Activated CD4-positive, alpha-beta T cell treated with anti-CD3 and anti-CD28 coated beads, Interleukin-2, amount 50 U/mL, for 24 hours (primary cell): ENCODE data around the gene TMEM221.
"Not testable (repeated sequence)": the region's sequence is repeated elsewhere in the genome, so short reads cannot be mapped to it uniquely, and the experiment has no call there.

Experiments used
- DNase-seq, 2 donors: peaks; one replicate each; pipeline ENCODE4 v3.0.0-alpha.2; 2020; ENCODE audit warnings: low read depth in 1 of 2, low spot score in 1 of 2

The TMEM221 gene

DNA sequence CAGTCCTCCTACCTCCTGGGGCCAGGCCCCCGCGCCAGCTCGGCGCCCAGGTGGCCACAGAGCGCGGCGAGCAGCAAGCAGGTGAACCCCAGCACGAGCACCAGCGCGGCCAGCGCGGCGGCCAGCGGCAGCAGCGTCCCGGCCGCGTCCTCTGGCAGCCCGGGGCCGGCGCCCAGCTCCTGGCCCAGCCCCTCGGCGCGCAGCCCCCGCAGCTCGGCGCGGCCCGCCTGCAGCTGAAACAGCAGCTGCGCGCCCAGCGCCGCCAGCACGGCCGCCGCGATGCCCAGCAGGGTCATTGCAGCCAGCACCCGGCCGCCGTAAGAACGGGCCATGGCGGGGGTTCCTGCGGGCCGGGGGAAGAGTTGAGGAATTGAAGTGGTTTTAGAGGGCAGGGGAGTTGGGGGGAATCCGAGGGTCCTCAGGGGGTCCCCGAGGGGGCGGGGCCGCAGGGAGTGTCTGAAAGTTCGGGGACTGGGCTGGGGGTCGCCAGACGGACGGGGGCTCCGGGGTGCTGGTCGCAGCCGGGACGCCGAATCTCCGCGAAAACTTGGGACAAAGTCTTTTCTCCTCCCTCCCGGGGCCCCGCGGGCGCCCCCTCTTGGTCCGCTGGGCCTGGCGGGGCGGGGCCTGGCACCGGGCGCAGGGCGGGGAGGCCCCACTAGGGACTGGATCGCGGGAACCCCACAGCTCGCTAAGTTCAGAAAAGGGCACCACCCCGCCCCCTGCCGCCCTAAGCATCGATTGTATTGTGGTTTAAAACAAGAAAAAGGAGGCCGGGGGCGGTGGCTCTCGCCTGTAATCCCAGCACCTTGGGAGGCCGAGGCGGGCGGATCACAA is at the start of gene TMEM221:
TSS of gene TMEM221 (minus strand) at position 538 of the 837 bp plus-strand sequence. CDS start at position 332, 206 bp downstream.
- no peak for DNase-seq

GRCh38 chr19:17497149-17497798 is 48.8 kb upstream of the TMEM221 start:
- DNase-seq, result no peak

- DNase-seq, result peak; percentile 65 to 70
These were observed 48.0 kb upstream of the TMEM221 start for GRCh38 chr19:17496337-17496997.

DNA sequence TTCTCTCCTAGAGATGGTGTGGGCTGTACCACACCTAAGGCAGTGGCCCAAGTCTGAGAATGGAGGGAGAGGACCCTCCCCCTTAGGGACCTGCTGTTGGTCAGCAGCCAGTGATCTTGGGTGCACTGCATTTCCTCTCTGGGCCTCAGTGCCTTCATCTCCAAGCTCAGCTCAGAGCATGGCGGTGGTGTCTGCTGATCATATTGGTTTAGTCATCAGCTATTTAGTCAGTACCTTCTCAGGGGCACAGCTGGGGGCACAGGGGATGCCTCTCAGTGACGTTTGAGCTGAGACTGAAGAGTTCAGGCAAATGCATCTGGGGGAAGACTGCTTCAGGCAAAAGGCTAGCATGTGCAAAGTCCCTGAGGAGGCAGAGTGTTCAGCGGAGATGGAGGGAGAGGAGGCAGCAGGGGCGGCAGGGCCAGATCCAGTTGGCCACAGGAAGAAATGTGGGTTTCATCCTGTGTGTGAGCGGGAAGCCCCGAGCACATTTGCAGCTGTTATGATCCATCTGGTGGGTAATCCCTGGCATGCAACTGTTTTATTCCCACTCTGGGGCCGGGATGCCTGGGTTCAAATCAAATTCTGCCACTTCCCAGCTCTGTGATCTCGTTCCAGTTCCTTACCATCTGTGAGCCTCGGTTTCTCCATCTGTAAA is 47.3 kb upstream of the TMEM221 start:
- DNase-seq, result no peak

DNA sequence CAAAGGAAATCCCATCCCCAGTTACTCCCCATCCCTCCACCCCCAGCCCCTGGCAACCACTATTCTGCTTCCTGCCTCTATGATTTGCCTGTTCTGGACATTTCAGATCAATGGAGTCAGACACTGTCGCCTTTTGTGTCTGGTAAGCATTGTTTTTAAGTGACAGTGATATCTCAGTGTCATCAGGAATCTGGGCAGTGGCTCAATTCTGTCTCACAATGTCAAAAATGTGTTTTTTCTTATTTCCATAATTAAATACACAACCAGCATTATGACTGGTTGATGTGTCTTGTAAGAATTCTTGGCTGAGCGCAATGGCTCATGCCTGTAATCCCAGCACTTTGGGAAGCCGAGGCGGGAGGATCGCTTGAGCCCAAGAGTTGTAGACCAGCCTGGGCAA is 42.8 kb upstream of the TMEM221 start:
- no peak for DNase-seq

GRCh38 chr19:17490411-17490810 is 41.9 kb upstream of the TMEM221 start:
- DNase-seq, result no peak

- DNase-seq, result no peak
These were observed 41.0 kb upstream of the TMEM221 start for GRCh38 chr19:17489392-17490030.

DNA sequence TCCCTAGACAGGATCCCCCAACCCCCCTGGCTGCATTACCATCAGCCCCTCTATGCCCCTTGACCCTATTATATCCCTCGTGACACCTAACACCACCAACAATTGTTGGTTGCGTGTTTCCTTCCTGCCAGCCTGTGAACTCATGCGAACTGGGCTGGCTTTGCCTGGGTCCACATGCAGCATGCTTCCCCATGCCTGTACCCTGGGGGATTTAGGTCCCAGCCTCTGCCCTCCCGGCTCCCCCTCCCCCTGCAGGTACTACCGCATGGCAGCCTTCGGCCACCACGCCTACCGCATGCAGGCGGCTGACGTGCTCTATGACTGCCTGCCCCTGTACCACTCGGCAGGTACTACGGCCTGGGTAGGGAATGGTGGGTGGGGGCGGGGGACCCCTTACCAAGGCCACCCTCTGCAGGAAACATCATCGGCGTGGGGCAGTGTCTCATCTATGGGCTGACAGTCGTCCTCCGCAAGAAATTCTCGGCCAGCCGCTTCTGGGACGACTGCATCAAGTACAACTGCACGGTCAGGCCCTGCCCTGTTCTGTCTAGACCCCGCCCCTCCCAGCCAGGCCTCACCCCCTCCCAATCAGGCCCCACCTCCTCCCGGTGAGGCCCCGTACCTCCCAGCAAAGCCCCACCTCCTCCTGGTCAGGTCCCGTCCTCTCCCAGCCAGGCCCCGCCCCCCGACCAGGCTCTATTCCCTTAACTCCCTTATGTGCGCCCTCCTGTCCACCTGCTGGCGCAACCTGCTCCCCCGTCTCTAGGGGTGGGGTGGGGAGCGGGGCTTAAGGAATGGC is 40.3 kb upstream of the TMEM221 start:
- DNase-seq, result peak; percentile 42 to 64

DNA sequence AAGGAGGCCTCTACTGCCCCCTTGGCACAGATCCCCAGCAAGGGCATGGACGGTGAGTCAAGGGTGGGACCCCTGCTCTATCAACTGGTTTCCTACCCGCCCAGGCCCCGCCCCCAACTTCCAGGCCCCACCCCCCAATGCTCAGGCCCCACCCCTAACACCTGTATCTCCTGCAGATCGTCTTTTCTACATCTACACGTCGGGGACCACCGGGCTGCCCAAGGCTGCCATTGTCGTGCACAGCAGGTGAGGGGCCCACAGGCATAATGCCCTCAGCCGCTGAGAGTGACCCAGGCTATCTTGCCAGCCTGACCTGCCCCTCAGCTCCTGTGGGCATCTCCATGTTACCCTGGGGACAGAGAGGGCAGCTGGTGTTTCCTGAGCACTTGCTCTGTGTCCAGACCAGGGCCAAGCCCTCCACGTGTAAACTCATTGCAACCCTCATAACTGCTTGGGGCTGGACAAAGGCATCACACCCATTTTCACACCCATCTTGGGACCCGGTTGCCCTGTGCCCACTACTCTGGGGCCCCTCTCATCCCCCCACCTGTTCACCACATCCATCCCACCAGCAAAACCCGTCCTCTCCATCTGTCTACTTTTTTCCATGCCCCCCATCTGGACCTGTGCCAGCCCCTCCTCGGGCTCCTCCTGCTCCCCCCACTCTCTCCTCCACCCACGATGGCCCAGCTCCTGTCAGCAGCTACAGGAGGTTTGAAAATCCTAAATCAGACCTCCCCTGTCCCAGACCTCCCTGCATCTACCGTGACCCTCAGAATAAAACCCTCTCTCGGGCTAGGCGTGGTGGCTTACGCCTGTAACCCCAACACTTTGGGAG is 39.0 kb upstream of the TMEM221 start:
- no peak for DNase-seq

GRCh38 chr19:17486545-17487240 is 38.2 kb upstream of the TMEM221 start:
- DNase-seq, result no peak

- no peak for DNase-seq
These were observed 36.2 kb upstream of the TMEM221 start for GRCh38 chr19:17484520-17485185.

- no peak for DNase-seq
These were observed 35.1 kb upstream of the TMEM221 start for GRCh38 chr19:17483605-17484002.

DNA sequence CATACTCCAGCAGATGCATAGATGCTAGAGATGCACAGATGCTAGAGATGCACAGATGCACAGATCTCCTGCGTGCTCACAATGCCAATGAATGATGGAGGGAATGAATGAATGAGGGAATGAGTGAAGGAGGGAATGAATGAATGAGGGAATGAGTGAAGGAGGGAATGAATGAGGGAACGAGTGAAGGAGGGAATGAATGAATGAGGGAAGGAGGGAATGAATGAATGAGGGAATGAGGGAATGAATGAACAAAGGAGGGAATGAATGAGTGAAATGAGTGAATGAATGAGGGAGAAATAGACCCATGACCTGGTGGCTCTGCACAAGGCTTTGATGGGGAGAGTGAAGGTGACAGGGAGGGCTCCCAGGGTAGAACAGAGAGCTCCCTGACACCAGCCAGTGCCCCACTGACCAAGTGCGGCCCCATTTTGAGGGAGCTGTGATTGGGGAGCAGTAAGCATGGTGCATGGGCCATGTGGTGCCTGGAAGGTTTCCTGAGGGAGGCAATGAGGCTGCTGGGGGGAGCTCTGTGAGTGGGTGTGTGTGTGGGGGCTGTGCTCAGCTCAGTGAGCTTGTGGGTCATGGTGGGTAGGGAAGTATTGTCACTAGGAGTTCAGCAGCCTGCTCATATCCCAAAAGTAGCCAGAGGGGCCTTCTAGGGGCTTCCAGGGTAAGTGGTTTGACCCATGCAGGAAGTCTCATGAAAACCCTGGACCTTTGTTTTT is 34.6 kb upstream of the TMEM221 start:
- DNase-seq, result no peak

DNA sequence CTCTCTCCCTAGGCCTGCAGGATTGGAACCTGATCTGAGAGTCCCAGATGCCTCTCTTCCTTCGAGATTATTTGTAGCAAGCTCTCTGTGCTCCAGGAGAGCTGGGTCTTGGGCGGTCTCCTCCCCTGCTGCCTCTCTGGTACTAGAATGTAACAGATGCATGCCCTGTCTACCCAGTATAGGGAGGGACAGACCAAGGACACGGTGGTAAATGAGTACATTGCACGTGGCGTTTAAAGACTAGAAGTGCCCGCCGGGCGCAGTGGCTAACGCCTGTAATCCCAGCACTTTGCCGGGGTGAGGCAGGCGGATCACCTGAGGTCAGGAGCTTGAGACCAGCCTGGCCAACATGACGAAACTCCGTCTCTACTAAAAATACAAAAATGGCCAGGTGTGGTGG is 33.5 kb upstream of the TMEM221 start:
- no peak for DNase-seq

GRCh38 chr19:17479325-17479791 is 30.9 kb upstream of the TMEM221 start:
- no peak for DNase-seq

- DNase-seq, result no peak
These were observed 27.2 kb upstream of the TMEM221 start for GRCh38 chr19:17475541-17476115.

GRCh38 chr19:17475011-17475540 is 26.6 kb upstream of the TMEM221 start:
- not testable (repeated sequence) for DNase-seq
